Esophagus muscularis mucosa (tissue), 4 donors: Measurements from ENCODE around the gene GTF2F2. TPM values are rescaled to one million over a fixed set of nuclear protein-coding genes. Genes with fewer than 3 reads are reported as not detected.
A peak's percentile ranks its signal among the peaks of the same experiment; 100 is the strongest.

ENCODE experiments used
- DNase-seq: peaks from one replicate; pipeline ENCODE4 v3.0.0-alpha.2; 2017; ENCODE audit errors: extremely low spot score
- H3K27ac ChIP-seq, 4 donors: fragments of 200-600 bp; sonication (generic); replicated peaks in 1 of 4; 1 replicate in 3 of 4; 2 replicates in 1 of 4; pipeline ENCODE4 v1.5.1; 2016 to 2019; ENCODE audit warnings: mild to moderate bottlenecking in 1 of 4
- H3K27me3 ChIP-seq, 4 donors: fragments of 200-600 bp; sonication (generic); one replicate each; pipeline versions ENCODE4 v1.5.1 to v1.6.0; 2016 to 2019
- H3K36me3 ChIP-seq, 4 donors: fragments of 200-600 bp; sonication (generic); one replicate each; pipeline ENCODE4 v1.5.1; 2016 to 2019
- H3K4me1 ChIP-seq, 4 donors: fragments of 200-600 bp; sonication (generic); one replicate each; pipeline ENCODE4 v1.5.1; 2016 to 2019
- H3K4me3 ChIP-seq, 4 donors: fragments of 200-600 bp; sonication (generic); 1 replicate in 2 of 4; 2 replicates in 2 of 4; pipeline ENCODE4 v1.5.1; 2016 to 2019; ENCODE audit warnings: mild to moderate bottlenecking in 4 of 4, moderate library complexity in 1 of 4
- H3K9me3 ChIP-seq, 4 donors: fragments of 200-600 bp; sonication (generic); 1 replicate in 3 of 4; 2 replicates in 1 of 4; pipeline ENCODE4 v1.5.1; 2016 to 2019
- CTCF ChIP-seq, 3 experiments: fragments of 200-600 bp in 2 of 3; fragments of 450-650 bp in 1 of 3; sonication (generic) in 2 of 3; IDR thresholded peaks; one replicate each; pipeline ENCODE4 v1.5.1; 2017 to 2019; ENCODE audit warnings: antibody characterized with exemption in 3 of 3, mild to moderate bottlenecking in 2 of 3, moderate library complexity in 1 of 3
- EP300 ChIP-seq: sonication (generic); formaldehyde crosslinking; IDR thresholded peaks from one replicate; pipeline ENCODE4 v1.6.1; 2017; ENCODE audit warnings: antibody characterized with exemption
- POLR2A ChIP-seq: fragments of 450-650 bp; IDR thresholded peaks from one replicate; pipeline ENCODE4 v1.6.1; 2017; ENCODE audit warnings: antibody characterized with exemption, moderate library complexity, mild to moderate bottlenecking, low read depth
- POLR2AphosphoS5 ChIP-seq, 2 donors: sonication (generic); formaldehyde crosslinking; IDR thresholded peaks; one replicate each; pipeline ENCODE4 v1.6.1; 2017; ENCODE audit warnings: antibody characterized with exemption in 2 of 2
- WGBS: methylation state at CpG from one replicate; pipeline ENCODE4 v1.1.5; 2018; 5-methylcytosine and 5-hydroxymethylcytosine counted together
- intact Hi-C: fragments of 100-400 bp; cut with DNase I; formaldehyde crosslinking; loops from one replicate; pipeline ENCODE4 v1.15.1; 2023
- total RNA-seq, 4 donors: library from RNA; depleted of rRNA; stranded (reverse); fragments of >200 nt; gene quantifications; one replicate each; pipeline versions ENCODE4 v1.1.0 to v1.2.1, GENCODE V29; 2016

Gene GTF2F2
- total RNA-seq, result 10 to 100 TPM; 12.9 to 15.1 (median 14.6) TPM

DNA sequence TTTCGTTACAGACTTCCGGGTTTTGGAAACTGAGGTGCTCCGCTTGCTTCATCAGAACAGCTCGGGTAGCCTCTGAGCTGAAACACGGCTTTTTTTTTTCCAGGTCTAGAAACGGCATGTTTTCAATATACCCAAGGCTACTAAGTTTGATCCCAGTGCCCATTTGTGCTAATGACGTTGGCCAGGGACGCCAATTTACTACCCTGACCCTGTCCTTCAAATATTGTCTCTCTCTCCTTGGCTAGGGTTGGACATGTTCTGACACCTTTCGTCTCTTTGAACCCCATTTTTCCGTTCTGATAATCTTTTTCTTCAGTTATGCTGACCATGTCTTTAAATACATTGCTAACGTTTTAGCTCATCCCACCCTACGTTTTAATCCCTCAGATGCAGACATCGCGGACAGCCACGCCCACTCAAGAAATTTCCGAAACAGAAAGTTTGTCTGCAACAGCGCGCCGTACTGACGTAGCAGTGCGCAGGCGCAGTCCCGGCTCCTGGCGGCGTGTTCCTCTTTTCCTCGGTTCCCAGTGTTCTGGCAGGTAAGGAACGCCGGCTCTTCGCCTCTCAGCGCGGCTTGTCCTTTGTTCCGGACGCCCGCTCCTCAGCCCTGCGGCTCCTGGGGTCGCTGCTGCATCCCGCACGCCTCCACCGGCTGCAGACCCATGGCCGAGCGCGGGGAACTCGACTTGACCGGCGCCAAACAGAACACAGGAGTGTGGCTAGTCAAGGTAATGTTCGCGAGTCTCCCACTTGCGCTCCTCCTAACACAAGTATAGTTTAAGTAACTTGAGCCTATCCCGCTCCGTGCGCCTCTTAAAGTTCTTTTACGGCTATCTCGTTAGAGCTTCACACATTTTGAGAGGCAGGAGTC is at the start of gene GTF2F2:
Gene GTF2F2, plus strand, starts transcription at position 520 of the 874 bp plus-strand sequence. Its CDS starts 146 bp downstream, at position 666.
- 2% methylated on average over 27 of the region's 53 CpGs for WGBS
- Histone ChIP-seq H3K27ac (peak within 1 kb of the TSS; percentile 80 to 89 (median 84)), H3K9me3 (no peaks in the 10 kb centered on the region), H3K4me3 (peak within 1 kb of the TSS; percentile 76 to 95 (median 87)), H3K27me3 (no peaks in the 10 kb centered on the region), H3K4me1 (peaks cover 16 to 34% (median 26%) of the 10 kb centered on the region in 4 donors), H3K36me3 (no peaks in the 10 kb centered on the region)
- intact Hi-C loops, result loop anchor here (5.0 kb wide), 2 partner anchors 73 to 187 kb away; no protein-coding TSS in a partner anchor
- DNase-seq, result peak; percentile 96
- TF ChIP-seq POLR2AphosphoS5 (IDR thresholded peaks at IDR 0.05) (peak; percentile 82 to 94), EP300 (no peak), CTCF (IDR thresholded peaks at IDR 0.05) (peak in 1 of 3 experiments; percentile 18), POLR2A (no peak)

DNA sequence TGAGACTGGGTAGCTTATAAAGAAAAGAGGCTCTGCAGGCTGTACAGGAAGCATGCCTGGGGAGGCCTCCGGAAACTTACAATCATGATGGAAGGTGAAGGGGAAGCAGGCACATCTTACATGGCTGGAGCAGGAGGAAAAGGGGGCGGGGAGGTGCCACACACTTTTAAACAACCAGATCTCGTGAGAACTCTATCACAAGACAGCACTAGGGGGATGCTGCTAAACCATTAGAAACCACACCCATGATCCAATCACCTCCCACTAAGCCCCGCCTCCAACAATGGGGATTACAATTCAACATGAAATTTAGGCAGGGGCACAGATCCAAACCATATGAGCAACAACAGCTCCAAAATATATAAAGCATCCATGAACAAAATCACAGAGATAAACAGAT is 46.5 kb upstream of the GTF2F2 start:
- intact Hi-C loops, result no loop called here
- no peaks in the 10 kb centered on the region for H3K27me3 ChIP-seq
- WGBS, result 85% methylated on average over 4 of the region's 4 CpGs
- H3K4me3 ChIP-seq, result no peak overlapping the region
- H3K9me3 ChIP-seq, result no peaks in the 10 kb centered on the region
- TF ChIP-seq EP300 (no peak), CTCF (IDR thresholded peaks at IDR 0.05) (no peak), POLR2A (no peak), POLR2AphosphoS5 (IDR thresholded peaks at IDR 0.05) (no peak)
- no peak overlapping the region for H3K27ac ChIP-seq
- H3K36me3 ChIP-seq, result no peaks in the 10 kb centered on the region
- no peaks in the 10 kb centered on the region for H3K4me1 ChIP-seq
- DNase-seq, result no peak

- no peaks in the 10 kb centered on the region for H3K9me3 ChIP-seq
- no peaks in the 10 kb centered on the region for H3K27me3 ChIP-seq
- DNase-seq, result no peak
- no peaks in the 10 kb centered on the region for H3K36me3 ChIP-seq
- H3K27ac ChIP-seq, result no peak overlapping the region
- H3K4me3 ChIP-seq, result no peak overlapping the region
- TF ChIP-seq EP300 (no peak), POLR2A (no peak), CTCF (IDR thresholded peaks at IDR 0.05) (no peak), POLR2AphosphoS5 (IDR thresholded peaks at IDR 0.05) (no peak)
- WGBS, result 92% methylated on average over 6 of the region's 6 CpGs
- no peaks in the 10 kb centered on the region for H3K4me1 ChIP-seq
- intact Hi-C loops, result no loop called here
These were observed 45.6 kb upstream of the GTF2F2 start for GRCh38 chr13:45074721-45075120.

DNA sequence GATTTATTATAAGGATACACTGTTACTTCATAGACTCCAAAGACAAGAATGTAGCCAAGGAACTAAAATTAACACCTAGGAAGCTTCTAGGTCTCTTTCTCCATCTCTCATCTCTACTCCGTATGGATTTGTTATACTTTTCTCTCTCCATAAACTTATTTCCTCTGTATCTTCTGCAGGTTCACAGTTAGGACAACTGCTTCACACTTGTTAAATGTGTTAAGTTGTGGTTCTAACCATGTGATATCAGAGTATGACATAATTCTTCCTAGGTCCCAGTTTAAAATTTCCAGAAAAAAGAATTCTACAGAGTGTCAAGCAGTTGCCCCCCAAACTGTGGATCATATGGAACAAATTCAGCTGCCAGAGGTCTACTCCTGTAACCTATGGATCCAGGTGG is 42.3 kb upstream of the GTF2F2 start:
- 74% methylated on average over 1 of the region's 1 CpG for WGBS
- Histone ChIP-seq H3K9me3 (no peaks in the 10 kb centered on the region), H3K27ac (no peak overlapping the region), H3K27me3 (no peaks in the 10 kb centered on the region), H3K4me1 (no peaks in the 10 kb centered on the region), H3K36me3 (no peaks in the 10 kb centered on the region), H3K4me3 (no peak overlapping the region)
- intact Hi-C loops, result no loop called here
- TF ChIP-seq EP300 (no peak), CTCF (IDR thresholded peaks at IDR 0.05) (no peak), POLR2AphosphoS5 (IDR thresholded peaks at IDR 0.05) (no peak), POLR2A (no peak)
- DNase-seq, result no peak
